ENCODE results near the gene SYT5. TPM values are rescaled to one million over a fixed set of nuclear protein-coding genes. Genes with fewer than 3 reads are reported as not detected.

The SYT5 gene
- 3.0 to 6.1 TPM (median 4.4 TPM) in 5 replicates for total RNA-seq (2022; extraction: Qiagen RNA extraction)

DNA sequence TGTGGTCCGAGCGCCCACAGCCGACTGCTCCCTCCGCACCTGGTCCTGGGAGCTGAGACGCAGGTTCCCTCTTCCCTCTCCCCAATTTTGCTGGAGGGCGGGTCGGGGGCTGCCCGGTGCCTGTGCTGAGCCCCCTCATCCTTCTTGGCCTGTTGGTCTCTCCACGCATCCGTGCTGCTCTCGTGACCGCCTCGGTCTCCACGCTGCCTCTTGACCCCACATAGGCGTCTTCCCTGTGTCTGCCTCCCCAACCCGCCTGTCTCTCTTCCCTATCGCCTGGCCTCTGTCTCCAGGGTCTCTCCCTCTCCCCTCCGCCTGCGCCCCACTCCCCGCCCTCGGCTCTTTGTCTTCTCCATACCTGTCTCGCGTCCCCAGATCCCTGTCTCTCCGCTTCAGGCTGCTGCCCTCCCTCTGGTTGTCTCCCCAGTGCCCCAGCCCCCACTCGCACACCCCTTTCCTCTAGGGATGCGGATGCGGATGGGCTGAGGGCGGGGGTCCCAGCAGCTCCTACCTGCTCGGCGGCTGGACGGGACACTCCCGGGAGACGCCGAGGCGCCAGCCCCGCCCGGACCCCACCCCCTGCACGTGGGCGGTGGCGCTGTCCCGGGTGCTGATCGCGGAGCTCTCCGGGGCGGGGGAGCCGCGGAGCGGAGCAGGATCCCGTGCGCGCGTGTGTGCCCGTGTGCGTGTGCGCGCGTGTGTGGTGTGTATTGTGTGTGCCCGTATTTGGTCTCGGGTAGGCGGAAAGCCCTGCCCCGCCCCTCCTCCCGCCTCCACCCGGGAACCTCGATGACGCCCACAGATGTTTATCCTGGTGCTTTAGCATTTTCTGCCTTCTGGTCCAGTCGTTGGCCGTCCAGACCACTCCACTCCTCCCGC is at the start of gene SYT5:
SYT5 (minus strand) TSS at position 684 of the 879 bp plus-strand sequence. CDS start 1,248 bp downstream, outside the sequence.

DNA sequence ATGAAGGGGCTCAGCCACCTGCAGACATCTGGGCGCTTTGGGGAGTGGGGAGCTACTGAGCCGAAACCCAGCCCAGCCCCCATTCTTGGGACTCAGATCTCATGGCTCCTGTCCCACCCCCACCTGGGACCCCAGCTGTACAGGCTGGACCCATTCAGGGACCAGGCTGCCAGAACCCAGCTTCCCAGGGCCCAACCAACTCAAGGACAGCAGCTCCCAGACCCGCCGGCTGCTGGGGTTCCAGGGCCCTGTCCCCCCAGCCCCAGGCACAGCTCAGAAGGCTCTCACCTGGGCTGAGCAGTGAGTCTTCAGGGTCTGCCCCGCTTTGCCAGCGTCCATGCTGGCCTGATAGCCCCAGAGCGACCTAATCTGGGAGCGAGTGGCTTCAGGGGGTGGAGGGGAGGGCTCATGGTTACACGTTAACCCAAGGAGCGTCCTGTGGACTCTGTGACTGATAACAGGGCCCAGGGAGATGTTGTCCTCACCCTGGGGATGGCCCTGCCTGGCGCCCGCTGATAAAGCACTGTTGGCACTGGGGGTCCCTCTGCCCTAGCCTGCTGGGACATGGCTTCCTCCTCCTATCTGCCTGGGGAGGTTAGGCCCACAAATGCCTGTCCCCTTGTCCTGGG is 48.4 kb upstream of the SYT5 start, which contains the start of gene TMEM86B:
TMEM86B (minus strand) TSS at position 361 of the 629 bp plus-strand sequence; CDS start at position 339, 22 bp downstream.

DNA sequence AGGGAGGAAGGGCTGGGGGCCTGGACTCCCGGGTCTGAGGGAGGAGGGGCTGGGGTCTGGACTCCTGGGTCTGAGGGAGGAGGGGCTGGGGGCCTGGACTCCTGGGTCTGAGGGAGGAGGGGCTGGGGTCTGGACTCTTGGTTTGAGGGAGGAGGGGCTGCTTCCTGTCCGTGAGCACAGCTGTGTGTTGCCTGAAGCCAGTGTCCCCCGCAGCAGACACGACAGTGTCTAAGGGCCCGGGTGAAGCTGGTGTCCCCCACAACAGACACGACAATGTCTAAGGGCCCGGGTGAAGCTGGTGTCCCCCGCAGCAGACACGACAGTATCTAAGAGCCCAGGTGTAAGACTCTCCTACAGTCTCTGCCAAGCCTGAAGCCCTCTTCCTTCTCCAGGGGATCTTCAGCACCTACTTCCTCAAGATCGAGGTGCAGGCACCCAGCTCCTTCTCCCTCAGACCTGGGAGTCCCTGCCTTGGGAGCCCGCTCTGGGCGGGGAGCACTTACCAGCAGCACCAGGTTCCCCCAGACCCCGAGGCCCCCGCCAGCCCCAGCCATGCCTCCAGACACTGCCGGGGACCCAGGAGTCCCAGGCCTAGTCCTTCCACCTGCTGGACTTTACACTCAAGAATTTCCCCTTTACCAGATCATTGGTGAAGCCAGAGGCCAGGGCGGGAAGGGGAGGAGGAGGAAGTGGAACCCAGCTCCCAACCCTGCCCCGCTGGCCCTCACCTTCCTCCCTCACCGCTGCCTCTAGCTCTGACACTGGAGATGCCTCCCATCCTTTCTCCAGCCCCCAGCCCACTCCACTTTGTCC is 29.0 kb upstream of the SYT5 start, which contains the start of gene PTPRH:
PTPRH (minus strand) TSS at position 622 of the 813 bp plus-strand sequence; CDS start at position 554, 68 bp downstream.

DNA sequence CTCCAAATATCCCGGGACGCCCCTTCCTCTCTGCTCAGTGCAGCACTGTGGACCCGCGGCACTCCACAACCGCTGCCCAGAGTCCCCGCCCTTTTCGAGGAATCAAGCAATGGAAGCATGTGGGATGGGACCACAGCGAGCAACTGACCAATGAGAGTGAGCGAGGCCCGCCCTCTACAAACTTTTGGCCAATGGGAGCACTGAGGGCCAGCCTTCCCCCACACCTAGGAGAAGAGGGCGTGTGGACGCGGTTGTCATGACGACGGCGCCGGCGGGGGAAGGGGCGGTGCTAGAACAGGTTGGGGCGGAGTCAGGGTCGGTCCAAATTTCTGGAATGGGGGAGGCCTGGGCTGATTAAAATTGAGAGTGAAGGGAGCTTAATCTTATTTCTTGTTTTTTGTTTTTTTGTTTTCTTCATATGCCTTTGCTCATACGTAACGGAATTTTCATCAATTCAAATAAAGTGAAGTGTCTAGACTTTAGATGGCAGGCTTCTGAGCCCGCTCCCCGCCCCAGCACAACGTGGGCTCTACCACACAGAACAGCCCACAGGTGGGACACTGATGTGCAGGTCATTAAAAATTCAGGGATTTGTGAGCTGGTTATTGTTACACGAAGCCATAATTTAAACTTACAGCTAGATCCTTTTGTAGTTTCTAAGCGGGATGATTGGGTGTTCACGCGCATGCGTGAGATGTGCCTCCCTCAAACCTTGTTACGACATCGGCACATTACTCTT is 13.4 kb downstream of the SYT5 start, which contains the start of gene DNAAF3:
DNAAF3 (minus strand) TSS at position 84 of the 739 bp plus-strand sequence. CDS start 200 bp downstream, outside the sequence.

DNA sequence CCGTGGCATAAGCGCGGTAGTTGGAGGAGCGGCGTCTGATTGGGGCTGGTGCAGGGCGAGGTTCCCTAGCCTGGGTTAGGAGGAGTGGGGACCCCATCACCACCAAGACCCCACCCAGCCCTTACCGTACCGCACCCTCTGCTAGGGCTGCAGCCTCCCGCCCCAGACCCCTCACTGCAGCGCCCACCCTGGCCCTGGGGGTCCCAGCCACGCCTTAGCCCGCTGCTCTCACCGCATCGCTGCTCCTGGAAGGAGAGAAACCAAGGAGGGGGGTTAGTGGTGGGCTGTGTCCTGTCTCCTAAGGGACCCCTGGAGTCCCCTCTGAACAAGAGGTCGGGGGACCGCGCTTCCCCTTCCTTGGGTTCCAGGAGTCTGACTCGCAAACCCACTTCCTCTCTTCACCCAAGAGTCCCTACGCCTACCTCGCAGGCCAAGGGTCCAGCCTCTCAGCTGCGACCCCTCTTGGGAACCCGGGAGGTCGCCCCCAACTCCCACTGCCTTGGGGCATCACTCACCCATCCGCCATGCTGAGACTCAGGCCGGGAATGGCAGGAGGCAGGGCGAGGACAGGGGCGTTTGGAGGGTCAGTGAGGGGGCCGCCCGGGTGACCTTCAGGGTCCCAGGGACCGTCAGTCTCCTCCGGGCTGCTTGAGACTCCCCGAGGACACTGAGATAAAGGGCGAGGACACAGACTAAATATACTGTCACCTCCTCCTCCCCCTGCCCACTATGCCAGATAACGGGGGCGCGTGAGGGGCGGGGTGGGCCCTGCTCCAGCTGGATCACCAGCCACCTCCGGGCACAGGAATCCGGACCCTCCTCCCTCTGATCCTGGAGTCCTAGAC is 22.8 kb downstream of the SYT5 start, which contains the start of gene TNNI3:
TNNI3 (minus strand) TSS at position 669 of the 845 bp plus-strand sequence; CDS start at position 526, 143 bp downstream.

DNA sequence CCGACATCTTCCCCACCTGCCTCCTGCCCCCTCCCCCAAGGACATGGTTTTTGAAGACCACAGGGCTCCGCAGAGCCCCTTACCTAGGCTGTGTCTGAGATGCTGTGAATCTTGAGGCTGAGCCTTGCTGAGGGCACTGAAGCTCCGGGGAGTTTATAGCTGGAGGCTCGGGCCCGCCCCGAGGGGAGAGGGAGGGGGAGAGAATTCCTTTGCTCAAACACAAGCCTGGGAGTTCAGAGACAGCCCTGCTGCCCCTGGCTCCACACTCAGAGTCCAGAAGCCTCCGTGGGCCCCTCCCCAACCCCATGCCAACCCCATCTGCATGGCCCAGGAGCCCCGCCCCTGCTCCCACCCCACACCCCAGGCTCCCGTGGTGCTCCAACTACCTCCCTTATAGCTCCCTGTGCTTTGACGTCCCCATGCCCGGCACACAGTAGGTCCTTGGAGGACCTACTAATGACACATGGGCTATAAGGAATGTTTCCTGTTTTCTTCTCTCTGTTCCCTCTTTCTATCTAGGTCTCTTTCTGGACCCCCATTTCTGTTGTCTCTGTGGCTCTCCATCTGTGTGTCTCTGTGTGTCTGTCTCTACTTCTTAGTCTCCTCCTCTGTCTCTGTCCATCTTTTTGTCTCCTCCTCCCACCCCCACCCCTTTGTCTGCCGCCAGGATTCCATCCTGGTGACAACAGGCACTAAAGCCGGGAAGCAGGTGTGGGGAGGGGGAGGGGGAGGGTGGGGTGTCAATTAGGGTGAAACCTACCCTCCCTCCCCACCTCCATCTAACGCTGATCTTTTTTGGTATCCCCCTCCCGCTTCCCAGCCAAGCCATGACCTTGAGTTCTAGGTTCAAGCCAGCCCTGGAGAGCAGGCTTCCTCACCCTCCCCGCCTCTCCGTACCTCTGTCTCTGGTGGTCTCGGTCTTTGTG is 30.7 kb downstream of the SYT5 start, which contains the start of gene TNNT1:
TNNT1 (minus strand) TSS at position 129 of the 926 bp plus-strand sequence. CDS start 2,049 bp downstream, outside the sequence.

Other genes starting within 250 kb of the SYT5 start
- not detected in 5 replicates for gene NLRP7, start 232.8 kb downstream of the SYT5 start, total RNA-seq (2022; extraction: Qiagen RNA extraction)
- 23.9 to 26.9 TPM (median 25.8 TPM) in 5 replicates for gene NLRP2, start 213.9 kb downstream of the SYT5 start, total RNA-seq (2022; extraction: Qiagen RNA extraction)
- gene GP6, start 142.0 kb downstream of the SYT5 start, total RNA-seq (2022; extraction: Qiagen RNA extraction), result 0.15 to 0.24 TPM (median 0.19 TPM) in 4 of 5 replicates, not detected in the other
- 15.8 to 31.4 TPM (median 20.9 TPM) in 5 replicates for gene RDH13, start 117.1 kb downstream of the SYT5 start, total RNA-seq (2022; extraction: Qiagen RNA extraction)
- gene EPS8L1, start 104.4 kb downstream of the SYT5 start, total RNA-seq (2022; extraction: Qiagen RNA extraction), result 3.4 to 7.4 TPM (median 6.3 TPM) in 5 replicates
- 55.7 to 98.5 TPM (median 82.8 TPM) in 5 replicates for gene PPP1R12C, start 62.7 kb downstream of the SYT5 start, total RNA-seq (2022; extraction: Qiagen RNA extraction)
- 107 to 150 TPM (median 135 TPM) in 5 replicates for gene TNNT1, start 31.1 kb downstream of the SYT5 start, total RNA-seq (2022; extraction: Qiagen RNA extraction)
- 6.4 to 8.9 TPM (median 7.9 TPM) in 5 replicates for gene TNNI3, start 22.6 kb downstream of the SYT5 start, total RNA-seq (2022; extraction: Qiagen RNA extraction)
- 3.6 to 6.9 TPM (median 5.8 TPM) in 5 replicates for gene DNAAF3, start 13.7 kb downstream of the SYT5 start, total RNA-seq (2022; extraction: Qiagen RNA extraction)
- gene PTPRH, start 29.2 kb upstream of the SYT5 start, total RNA-seq (2022; extraction: Qiagen RNA extraction), result 3.5 to 6.0 TPM (median 5.0 TPM) in 5 replicates
- gene TMEM86B, start 48.5 kb upstream of the SYT5 start, total RNA-seq (2022; extraction: Qiagen RNA extraction), result 3.1 to 5.4 TPM (median 3.9 TPM) in 5 replicates
- gene PPP6R1, start 78.7 kb upstream of the SYT5 start, total RNA-seq (2022; extraction: Qiagen RNA extraction), result 81.0 to 117 TPM (median 113 TPM) in 5 replicates
- 118 to 150 TPM (median 135 TPM) in 5 replicates for gene HSPBP1, start 99.8 kb upstream of the SYT5 start, total RNA-seq (2022; extraction: Qiagen RNA extraction)
- 2.9 to 4.1 TPM (median 3.0 TPM) in 5 replicates for gene BRSK1, start 103.7 kb upstream of the SYT5 start, total RNA-seq (2022; extraction: Qiagen RNA extraction)
- not detected in 5 replicates for gene TMEM150B, start 145.1 kb upstream of the SYT5 start, total RNA-seq (2022; extraction: Qiagen RNA extraction)
- gene KMT5C, start 159.6 kb upstream of the SYT5 start, total RNA-seq (2022; extraction: Qiagen RNA extraction), result 3.6 to 8.3 TPM (median 6.7 TPM) in 5 replicates
- 0.33 to 4.4 TPM (median 1.0 TPM) in 5 replicates for gene COX6B2, start 174.4 kb upstream of the SYT5 start, total RNA-seq (2022; extraction: Qiagen RNA extraction)
- gene GARIN5B, start 183.0 kb upstream of the SYT5 start, total RNA-seq (2022; extraction: Qiagen RNA extraction), result 0.05 to 0.22 TPM (median 0.08 TPM) in 5 replicates
- 16.3 to 22.0 TPM (median 18.1 TPM) in 5 replicates for gene IL11, start 190.2 kb upstream of the SYT5 start, total RNA-seq (2022; extraction: Qiagen RNA extraction)
- gene TMEM190, start 196.5 kb upstream of the SYT5 start, total RNA-seq (2022; extraction: Qiagen RNA extraction), result 1.1 to 2.4 TPM (median 1.5 TPM) in 5 replicates
- gene TMEM238, start 204.0 kb upstream of the SYT5 start, total RNA-seq (2022; extraction: Qiagen RNA extraction), result 2.5 to 10.7 TPM (median 9.7 TPM) in 5 replicates
- 2,416 to 3,186 TPM (median 2,701 TPM) in 5 replicates for gene RPL28, start 205.6 kb upstream of the SYT5 start, total RNA-seq (2022; extraction: Qiagen RNA extraction)
- gene UBE2S, start 227.5 kb upstream of the SYT5 start, total RNA-seq (2022; extraction: Qiagen RNA extraction), result 282 to 492 TPM (median 445 TPM) in 5 replicates